CD4-positive, alpha-beta memory T cell (primary cell): Measurements from ENCODE around the gene AMELX. TPM values are rescaled to one million over a fixed set of nuclear protein-coding genes. Genes with fewer than 3 reads are reported as not detected.

Source experiments
- CTCF ChIA-PET: fragments of 350-600 bp; sonication (Branson Sonifier 250); formaldehyde crosslinking; loops from one replicate; lab custom pipeline; 2021; ENCODE audit warnings: inconsistent platforms; ENCODE audit not compliant: partially characterized antibody; lab: Charles Lee
- POLR2A ChIA-PET: fragments of 350-600 bp; sonication (Branson Sonifier 250); formaldehyde crosslinking; loops from one replicate; lab custom pipeline; 2021; ENCODE audit not compliant: partially characterized antibody; lab: Charles Lee
- DNase-seq, 5 donors: peaks; one replicate each; pipeline versions ENCODE4 v3.0.0 to v3.0.0-alpha.2; 2020 to 2022; ENCODE audit warnings: mixed read lengths in 1 of 5
- H3K27ac ChIP-seq: one replicate; pipeline ENCODE4 v1.7.0; 2013; ENCODE audit warnings: low read depth, low read length
- H3K27me3 ChIP-seq: 2 replicates; pipeline ENCODE4 v1.7.0; 2013; ENCODE audit warnings: mild to moderate bottlenecking, low read length, moderate library complexity; ENCODE audit not compliant: insufficient read depth
- H3K36me3 ChIP-seq: 2 replicates; pipeline ENCODE4 v1.7.0; 2013; ENCODE audit warnings: mild to moderate bottlenecking, low read length, moderate library complexity; ENCODE audit not compliant: insufficient read depth
- H3K4me1 ChIP-seq: 2 replicates; pipeline ENCODE4 v1.7.0; 2013; ENCODE audit warnings: mild to moderate bottlenecking, low read length, moderate library complexity; ENCODE audit not compliant: insufficient read depth
- H3K4me3 ChIP-seq, 2 donors: one replicate each; pipeline ENCODE4 v1.7.0; 2013; ENCODE audit warnings: low read length in 2 of 2, mild to moderate bottlenecking in 1 of 2
- H3K9me3 ChIP-seq, 2 donors: one replicate each; pipeline ENCODE4 v1.7.0; 2013; ENCODE audit warnings: low read length in 2 of 2, control low read depth in 1 of 2; ENCODE audit not compliant: control insufficient read depth in 1 of 2
- H3K27ac Mint-ChIP-seq, 7 donors: one replicate each; pipeline ENCODE4 v1.8.0; 2020 to 2021; ENCODE audit warnings: mixed read lengths in 7 of 7, mild to moderate bottlenecking in 6 of 7, inconsistent platforms in 3 of 7, moderate library complexity in 3 of 7
- H3K27me3 Mint-ChIP-seq, 2 donors: one replicate each; pipeline ENCODE4 v1.8.0; 2020 to 2021; ENCODE audit warnings: mixed read lengths in 2 of 2
- H3K36me3 Mint-ChIP-seq, 2 donors: one replicate each; pipeline ENCODE4 v1.8.0; 2020 to 2021; ENCODE audit warnings: mixed read lengths in 2 of 2, inconsistent platforms in 1 of 2, mild to moderate bottlenecking in 1 of 2
- H3K4me1 Mint-ChIP-seq, 4 donors: one replicate each; pipeline ENCODE4 v1.8.0; 2020 to 2021; ENCODE audit warnings: mixed read lengths in 4 of 4, mild to moderate bottlenecking in 1 of 4
- H3K4me3 Mint-ChIP-seq, 8 donors: one replicate each; pipeline ENCODE4 v1.8.0; 2020 to 2021; ENCODE audit warnings: mixed read lengths in 8 of 8, mild to moderate bottlenecking in 7 of 8, moderate library complexity in 6 of 8, inconsistent platforms in 3 of 8
- H3K9me3 Mint-ChIP-seq, 8 donors: one replicate each; pipeline ENCODE4 v1.8.0; 2020 to 2021; ENCODE audit warnings: mixed read lengths in 8 of 8, mild to moderate bottlenecking in 5 of 8, inconsistent platforms in 3 of 8, moderate library complexity in 1 of 8
- intact Hi-C: fragments of 100-400 bp; cut with micrococcal nuclease; formaldehyde crosslinking; loops from one replicate; pipeline ENCODE4 v1.15.1; 2023
- polyA plus RNA-seq, 2 donors: library from polyadenylated mRNA; unstranded; fragments of 300-500 nt; fragmentation: Illumina TruSeq; gene quantifications; one replicate each; pipeline ENCODE4 v1.2.3, GENCODE V29; 2021
- total RNA-seq, 2 experiments: library from RNA; stranded (reverse); gene quantifications; one replicate each; pipeline ENCODE4 v1.2.3, GENCODE V29; 2021

The AMELX gene
- total and polyA plus RNA-seq, 4 experiments from 2014 or later, result not detected

- Mint-ChIP-seq H3K36me3 (no peaks in the 10 kb centered on the region), H3K4me1 (no peaks in the 10 kb centered on the region), H3K27me3 (no peaks in the 10 kb centered on the region), H3K27ac (no peak overlapping the region), H3K9me3 (no peaks in the 10 kb centered on the region), H3K4me3 (no peak overlapping the region)
- DNase-seq, result no peak
- POLR2A ChIA-PET, result no interaction called here
- no peak overlapping the region for H3K4me3 ChIP-seq
- H3K27ac ChIP-seq, result no peak overlapping the region
- no peaks in the 10 kb centered on the region for H3K36me3 ChIP-seq
- no peaks in the 10 kb centered on the region for H3K9me3 ChIP-seq
- intact Hi-C loops, result no loop called here
- no peaks in the 10 kb centered on the region for H3K27me3 ChIP-seq
- CTCF ChIA-PET, result no interaction called here
- H3K4me1 ChIP-seq, result no peaks in the 10 kb centered on the region
Observed at GRCh38 chrX:11264925-11265324, 28.3 kb upstream of the AMELX start.

GRCh38 chrX:11265352-11265751 is 27.9 kb upstream of the AMELX start:
- no peak for DNase-seq
- intact Hi-C loops, result no loop called here
- H3K9me3 ChIP-seq, result no peaks in the 10 kb centered on the region
- H3K4me1 ChIP-seq, result no peaks in the 10 kb centered on the region
- CTCF ChIA-PET, result no interaction called here
- no peaks in the 10 kb centered on the region for H3K36me3 Mint-ChIP-seq
- no peaks in the 10 kb centered on the region for H3K27me3 Mint-ChIP-seq
- H3K9me3 Mint-ChIP-seq, result no peaks in the 10 kb centered on the region
- POLR2A ChIA-PET, result no interaction called here
- no peaks in the 10 kb centered on the region for H3K4me1 Mint-ChIP-seq
- no peak overlapping the region for H3K4me3 ChIP-seq
- no peaks in the 10 kb centered on the region for H3K27me3 ChIP-seq
- H3K4me3 Mint-ChIP-seq, result no peak overlapping the region
- H3K36me3 ChIP-seq, result no peaks in the 10 kb centered on the region
- H3K27ac ChIP-seq, result no peak overlapping the region
- H3K27ac Mint-ChIP-seq, result no peak overlapping the region

DNA sequence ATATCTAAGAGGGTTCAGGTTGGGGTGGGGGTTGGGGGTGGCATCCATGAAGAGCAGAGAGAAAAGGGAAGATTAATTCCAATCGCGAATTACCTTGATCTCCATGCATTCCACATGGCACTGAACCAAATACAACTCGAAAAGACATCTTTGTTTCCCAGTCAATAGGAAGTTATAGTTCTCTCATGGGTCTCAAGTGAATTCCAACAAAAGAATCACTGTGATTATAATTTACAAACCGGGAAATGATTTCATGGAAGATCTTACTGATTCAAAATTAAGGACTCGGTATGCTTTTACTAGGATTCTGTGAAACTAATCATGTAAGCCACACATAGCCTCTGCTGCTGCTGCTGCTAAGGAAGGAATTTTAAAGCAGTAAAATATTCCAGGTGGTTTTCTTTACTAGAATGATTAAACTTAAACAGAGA is 26.6 kb upstream of the AMELX start:
- H3K36me3 Mint-ChIP-seq, result no peaks in the 10 kb centered on the region
- Histone ChIP-seq H3K9me3 (no peaks in the 10 kb centered on the region), H3K27me3 (no peaks in the 10 kb centered on the region), H3K36me3 (no peaks in the 10 kb centered on the region), H3K4me1 (no peaks in the 10 kb centered on the region), H3K27ac (no peak overlapping the region), H3K4me3 (no peak overlapping the region)
- ChIA-PET POLR2A (no interaction called here), CTCF (no interaction called here)
- no peak overlapping the region for H3K27ac Mint-ChIP-seq
- no peak for DNase-seq
- intact Hi-C loops, result no loop called here
- no peaks in the 10 kb centered on the region for H3K4me1 Mint-ChIP-seq
- H3K9me3 Mint-ChIP-seq, result no peaks in the 10 kb centered on the region
- no peaks in the 10 kb centered on the region for H3K27me3 Mint-ChIP-seq
- no peak overlapping the region for H3K4me3 Mint-ChIP-seq

- POLR2A ChIA-PET, result no interaction called here
- Mint-ChIP-seq H3K9me3 (no peaks in the 10 kb centered on the region), H3K36me3 (no peaks in the 10 kb centered on the region), H3K27ac (no peak overlapping the region), H3K4me3 (no peak overlapping the region), H3K27me3 (no peaks in the 10 kb centered on the region), H3K4me1 (no peaks in the 10 kb centered on the region)
- Histone ChIP-seq H3K9me3 (no peaks in the 10 kb centered on the region), H3K4me1 (no peaks in the 10 kb centered on the region), H3K27me3 (no peaks in the 10 kb centered on the region), H3K27ac (no peak overlapping the region), H3K4me3 (no peak overlapping the region), H3K36me3 (no peaks in the 10 kb centered on the region)
- DNase-seq, result no peak
- CTCF ChIA-PET, result no interaction called here
- intact Hi-C loops, result no loop called here
Observed at GRCh38 chrX:11267425-11267824, 25.8 kb upstream of the AMELX start.

DNA sequence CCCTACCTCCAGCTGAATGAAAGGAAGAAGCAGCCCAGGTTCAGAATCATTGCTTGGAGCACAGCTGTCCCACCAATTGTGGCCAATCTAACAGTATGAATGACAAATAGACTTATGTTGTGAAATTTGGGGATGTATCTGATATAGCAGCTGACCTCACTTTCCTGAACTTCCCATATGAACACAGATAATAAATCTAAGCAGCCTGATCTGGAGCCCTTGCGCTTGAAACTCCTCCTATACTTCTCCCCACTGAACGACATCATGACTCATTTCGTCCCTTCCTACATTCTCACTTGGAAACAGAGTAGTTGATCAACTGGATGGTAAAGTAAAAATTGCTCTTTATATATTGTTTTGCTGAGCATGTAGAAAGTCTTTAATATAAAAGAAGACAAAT is 24.2 kb upstream of the AMELX start:
- Mint-ChIP-seq H3K27ac (no peak overlapping the region), H3K4me3 (no peak overlapping the region), H3K36me3 (no peaks in the 10 kb centered on the region), H3K4me1 (no peaks in the 10 kb centered on the region), H3K27me3 (no peaks in the 10 kb centered on the region), H3K9me3 (no peaks in the 10 kb centered on the region)
- POLR2A ChIA-PET, result no interaction called here
- Histone ChIP-seq H3K4me1 (no peaks in the 10 kb centered on the region), H3K4me3 (no peak overlapping the region), H3K36me3 (no peaks in the 10 kb centered on the region), H3K9me3 (no peaks in the 10 kb centered on the region), H3K27me3 (no peaks in the 10 kb centered on the region), H3K27ac (no peak overlapping the region)
- no peak for DNase-seq
- CTCF ChIA-PET, result no interaction called here
- intact Hi-C loops, result no loop called here

DNA sequence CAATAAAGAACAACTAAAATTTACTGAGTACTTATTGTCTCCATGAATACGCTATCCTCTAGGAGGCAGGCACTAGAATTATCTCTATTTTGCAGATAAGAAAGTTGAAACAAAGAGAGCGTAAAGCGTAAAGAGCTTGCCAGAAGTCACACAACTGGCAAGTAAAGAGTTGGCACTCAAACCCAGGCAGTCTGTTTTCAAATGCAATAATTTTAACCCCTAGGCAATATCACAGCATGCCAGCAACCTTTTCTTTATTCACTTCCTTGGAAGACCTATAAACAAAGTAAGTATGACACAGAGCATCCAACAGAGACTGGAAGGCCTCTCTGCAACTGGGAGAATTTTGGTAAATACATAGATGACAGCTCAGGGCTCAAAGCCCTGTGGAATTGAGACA is 23.2 kb upstream of the AMELX start:
- no peak overlapping the region for H3K4me3 ChIP-seq
- no peaks in the 10 kb centered on the region for H3K9me3 ChIP-seq
- H3K27me3 Mint-ChIP-seq, result no peaks in the 10 kb centered on the region
- H3K27me3 ChIP-seq, result no peaks in the 10 kb centered on the region
- no peaks in the 10 kb centered on the region for H3K4me1 ChIP-seq
- ChIA-PET CTCF (no interaction called here), POLR2A (no interaction called here)
- no peaks in the 10 kb centered on the region for H3K36me3 Mint-ChIP-seq
- H3K27ac Mint-ChIP-seq, result no peak overlapping the region
- H3K4me1 Mint-ChIP-seq, result no peaks in the 10 kb centered on the region
- no peaks in the 10 kb centered on the region for H3K9me3 Mint-ChIP-seq
- DNase-seq, result no peak
- H3K4me3 Mint-ChIP-seq, result no peak overlapping the region
- no peak overlapping the region for H3K27ac ChIP-seq
- intact Hi-C loops, result no loop called here
- no peaks in the 10 kb centered on the region for H3K36me3 ChIP-seq

DNA sequence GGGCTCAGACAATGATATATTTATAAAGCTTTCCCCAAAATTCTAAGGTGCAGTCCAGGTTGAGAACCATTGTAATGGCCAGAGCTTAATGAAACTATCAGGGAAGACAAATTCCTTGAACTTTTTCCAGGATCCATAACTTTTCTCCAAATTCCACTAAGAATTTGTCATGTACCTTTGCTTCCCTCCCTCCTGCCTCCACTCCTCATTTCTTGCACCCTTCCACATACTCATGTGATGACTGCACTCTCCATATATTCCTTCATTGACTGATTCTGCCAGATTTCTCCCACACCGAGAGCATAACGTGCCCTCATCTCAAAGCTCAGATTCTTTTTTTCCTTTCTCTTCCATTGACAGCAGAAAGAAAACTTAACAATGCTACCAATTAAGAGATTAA is 20.9 kb upstream of the AMELX start:
- POLR2A ChIA-PET, result no interaction called here
- Mint-ChIP-seq H3K36me3 (no peaks in the 10 kb centered on the region), H3K27me3 (peaks cover 0 to 5% of the 10 kb centered on the region in 2 donors), H3K4me1 (no peaks in the 10 kb centered on the region), H3K4me3 (no peak overlapping the region), H3K27ac (no peak overlapping the region), H3K9me3 (no peaks in the 10 kb centered on the region)
- CTCF ChIA-PET, result no interaction called here
- Histone ChIP-seq H3K4me3 (no peak overlapping the region), H3K27ac (no peak overlapping the region), H3K27me3 (no peaks in the 10 kb centered on the region), H3K9me3 (no peaks in the 10 kb centered on the region), H3K36me3 (no peaks in the 10 kb centered on the region), H3K4me1 (no peaks in the 10 kb centered on the region)
- no peak for DNase-seq
- intact Hi-C loops, result no loop called here

- POLR2A ChIA-PET, result no interaction called here
- intact Hi-C loops, result no loop called here
Observed at GRCh38 chrX:11272863-11273262, 20.4 kb upstream of the AMELX start.

More at GRCh38 chrX:11272863-11273262, 20.4 kb upstream of the AMELX start:
- Histone ChIP-seq H3K27me3 (no peaks in the 10 kb centered on the region), H3K27ac (no peak overlapping the region), H3K36me3 (no peaks in the 10 kb centered on the region), H3K4me1 (no peaks in the 10 kb centered on the region), H3K9me3 (no peaks in the 10 kb centered on the region), H3K4me3 (no peak overlapping the region)
- no peaks in the 10 kb centered on the region for H3K9me3 Mint-ChIP-seq
- no peak overlapping the region for H3K27ac Mint-ChIP-seq
- no peak for DNase-seq
- no peaks in the 10 kb centered on the region for H3K36me3 Mint-ChIP-seq
- CTCF ChIA-PET, result no interaction called here
- H3K4me1 Mint-ChIP-seq, result no peaks in the 10 kb centered on the region
- H3K27me3 Mint-ChIP-seq, result peaks cover 0 to 5% of the 10 kb centered on the region in 2 donors
- no peak overlapping the region for H3K4me3 Mint-ChIP-seq
